RWPE1 (cell line): ENCODE measurements around the gene COL4A4.
"Not testable (repeated sequence)": the region's sequence is repeated elsewhere in the genome, so short reads cannot be mapped to it uniquely, and the experiment has no call there.

ENCODE experiments used
- CTCF ChIA-PET: fragments of 350-600 bp; sonication (Branson Sonifier 250); formaldehyde crosslinking; extraction: SDS; loops from one replicate; lab custom pipeline; 2021; lab: Yijun Ruan, JAX
- POLR2A ChIA-PET: fragments of 400-600 bp; formaldehyde crosslinking; extraction: SDS; loops from one replicate; lab custom pipeline; 2020; ENCODE audit warnings: antibody characterized with exemption; ENCODE audit not compliant: low non-redundant PET; lab: Yijun Ruan, JAX
- DNase-seq: peaks from one replicate; pipeline ENCODE4 v3.0.0; 2012; ENCODE audit warnings: low spot score
- H3K27ac ChIP-seq: fragments of 450-650 bp; 2 replicates; pipeline ENCODE4 v1.5.1; 2017
- CTCF ChIP-seq: fragments of 450-650 bp; conservative IDR thresholded peaks from 2 replicates; pipeline ENCODE4 v1.5.1; 2017; ENCODE audit warnings: low read depth, mild to moderate bottlenecking

The COL4A4 gene

GRCh38 chr2:227177592-227178336, 13.8 kb upstream of the COL4A4 start:
- TF ChIP-seq CTCF: no peak
- ChIA-PET CTCF (interaction anchor here (0.6 kb wide), 1 partner anchor 19 kb away, joined by 3 read pairs; no protein-coding TSS in a partner anchor), POLR2A (no interaction called here)
- no peak for DNase-seq
- no peak overlapping the region for H3K27ac ChIP-seq

- DNase-seq, POLR2A ChIA-PET, H3K27ac ChIP-seq, CTCF ChIA-PET: not testable (repeated sequence)
Measured at GRCh38 chr2:227171779-227172178, 7.8 kb upstream of the COL4A4 start.

GRCh38 chr2:227164763-227165291, 822 bp upstream of the COL4A4 start:
- no peak for TF ChIP-seq CTCF
- DNase-seq: no peak
- CTCF ChIA-PET: no interaction called here
- POLR2A ChIA-PET: no interaction called here
- H3K27ac ChIP-seq: no peak overlapping the region

- ChIA-PET POLR2A (no interaction called here), CTCF (interaction anchor here (0.6 to 0.7 kb wide), 2 partner anchors 32 to 133 kb away, joined by 3 read pairs; no protein-coding TSS in a partner anchor)
- H3K27ac ChIP-seq: no peak overlapping the region
- DNase-seq: no peak
- TF ChIP-seq CTCF: no peak
Measured at GRCh38 chr2:227163485-227163997, 464 bp downstream of the COL4A4 start.

GRCh38 chr2:227161947-227162346, 2.1 kb downstream of the COL4A4 start:
- CTCF ChIA-PET: no interaction called here
- no peak for TF ChIP-seq CTCF
- no peak for DNase-seq
- POLR2A ChIA-PET: no interaction called here
- no peak overlapping the region for H3K27ac ChIP-seq

GRCh38 chr2:227160164-227160563, 3.8 kb downstream of the COL4A4 start:
- no peak for TF ChIP-seq CTCF
- H3K27ac ChIP-seq: no peak overlapping the region
- no peak for DNase-seq
- ChIA-PET POLR2A (no interaction called here), CTCF (no interaction called here)
